ENCODE data around the gene UIMC1.

Gene UIMC1

DNA sequence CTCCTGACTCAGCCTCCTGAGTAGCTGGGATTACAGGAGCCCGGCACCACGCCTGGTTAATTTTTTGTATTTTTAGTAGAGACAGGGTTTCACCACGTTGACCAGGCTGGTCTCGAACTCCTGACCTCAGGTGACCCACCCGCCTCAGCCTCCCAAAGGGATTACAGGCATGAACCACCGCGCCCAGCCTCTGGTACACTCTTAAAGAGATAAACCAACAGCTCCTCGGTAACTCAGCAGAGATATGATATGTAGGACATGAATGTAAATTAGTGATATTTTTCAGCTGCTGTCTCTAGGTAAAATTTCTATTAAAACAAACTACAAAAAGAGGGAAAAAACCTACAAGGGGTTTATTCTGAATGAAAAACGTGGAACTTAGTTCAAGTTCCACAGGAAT lies 64.6 kb downstream of the UIMC1 start:
- TF ChIP-seq, protein P1, sequence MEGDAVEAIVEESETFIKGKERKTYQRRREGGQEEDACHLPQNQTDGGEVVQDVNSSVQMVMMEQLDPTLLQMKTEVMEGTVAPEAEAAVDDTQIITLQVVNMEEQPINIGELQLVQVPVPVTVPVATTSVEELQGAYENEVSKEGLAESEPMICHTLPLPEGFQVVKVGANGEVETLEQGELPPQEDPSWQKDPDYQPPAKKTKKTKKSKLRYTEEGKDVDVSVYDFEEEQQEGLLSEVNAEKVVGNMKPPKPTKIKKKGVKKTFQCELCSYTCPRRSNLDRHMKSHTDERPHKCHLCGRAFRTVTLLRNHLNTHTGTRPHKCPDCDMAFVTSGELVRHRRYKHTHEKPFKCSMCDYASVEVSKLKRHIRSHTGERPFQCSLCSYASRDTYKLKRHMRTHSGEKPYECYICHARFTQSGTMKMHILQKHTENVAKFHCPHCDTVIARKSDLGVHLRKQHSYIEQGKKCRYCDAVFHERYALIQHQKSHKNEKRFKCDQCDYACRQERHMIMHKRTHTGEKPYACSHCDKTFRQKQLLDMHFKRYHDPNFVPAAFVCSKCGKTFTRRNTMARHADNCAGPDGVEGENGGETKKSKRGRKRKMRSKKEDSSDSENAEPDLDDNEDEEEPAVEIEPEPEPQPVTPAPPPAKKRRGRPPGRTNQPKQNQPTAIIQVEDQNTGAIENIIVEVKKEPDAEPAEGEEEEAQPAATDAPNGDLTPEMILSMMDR (IDR thresholded peaks at IDR 0.05; ENCODE audit: control extremely low read depth, extremely low read depth, low read depth, missing control alignments): no peak
- ChIA-PET CTCF (interaction anchor here (1.1 to 1.8 kb wide), 3 partner anchors 10 to 15 kb away, joined by 3 to 6 read pairs (median 3); no protein-coding TSS in a partner anchor), POLR2A (no interaction called here)

DNA sequence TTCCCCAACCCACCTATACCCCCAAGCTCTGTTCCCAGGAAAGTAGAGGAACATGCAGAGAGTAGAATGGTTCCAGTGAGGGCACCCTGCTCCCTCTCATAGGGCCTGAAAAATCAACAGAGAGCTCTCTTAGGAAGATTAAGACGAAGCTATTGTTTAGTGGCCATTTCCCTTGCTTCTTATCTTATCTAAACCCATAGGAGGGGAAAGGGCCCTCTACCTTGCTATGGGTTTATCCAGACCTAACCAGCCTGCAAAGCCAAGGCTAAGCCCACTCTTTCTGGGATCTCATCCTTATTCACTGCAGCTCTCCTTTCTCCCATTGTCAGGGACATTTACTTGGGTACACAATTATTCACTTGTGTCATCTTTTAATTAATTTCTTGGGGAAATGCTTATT lies 68.1 kb downstream of the UIMC1 start:
- TF ChIP-seq, protein P1 (IDR thresholded peaks at IDR 0.05; ENCODE audit: control extremely low read depth, extremely low read depth, low read depth, missing control alignments): no peak
- CTCF ChIA-PET: interaction anchor here (0.6 kb wide), 1 partner anchor 35 kb away, joined by 3 read pairs; no protein-coding TSS in a partner anchor
- DNase-seq (ENCODE audit: extremely low spot score): no peak
- POLR2A ChIA-PET: no interaction called here

More for the DNA sequence above, 64.6 kb downstream of the UIMC1 start:
- no peak for DNase-seq (ENCODE audit: extremely low spot score)

DNA sequence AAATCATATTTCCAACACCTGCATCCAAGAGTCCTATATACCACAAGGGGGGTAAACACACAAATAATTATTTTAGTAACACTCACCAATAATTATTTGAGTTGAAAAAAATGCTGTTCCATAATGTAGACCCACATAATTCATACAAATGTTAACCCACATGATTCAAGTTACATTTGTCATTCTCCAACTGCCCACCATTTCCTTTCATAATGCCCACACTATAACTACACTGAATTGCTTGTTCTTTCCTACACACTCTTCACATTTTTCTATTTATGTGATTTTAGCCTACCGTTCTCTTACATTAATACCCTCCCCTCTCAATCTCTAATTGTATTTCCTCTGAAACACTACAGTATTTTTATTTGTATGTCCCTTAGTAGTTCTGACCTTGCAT lies 71.6 kb downstream of the UIMC1 start:
- TF ChIP-seq, protein P1 (IDR thresholded peaks at IDR 0.05; ENCODE audit: control extremely low read depth, extremely low read depth, low read depth, missing control alignments): no peak
- no peak for DNase-seq (ENCODE audit: extremely low spot score)
- CTCF ChIA-PET: interaction anchor here (0.6 to 1.9 kb wide), 3 partner anchors 36 to 274 kb away, joined by 3 to 4 read pairs (median 4); no protein-coding TSS in a partner anchor
- POLR2A ChIA-PET: no interaction called here

DNA sequence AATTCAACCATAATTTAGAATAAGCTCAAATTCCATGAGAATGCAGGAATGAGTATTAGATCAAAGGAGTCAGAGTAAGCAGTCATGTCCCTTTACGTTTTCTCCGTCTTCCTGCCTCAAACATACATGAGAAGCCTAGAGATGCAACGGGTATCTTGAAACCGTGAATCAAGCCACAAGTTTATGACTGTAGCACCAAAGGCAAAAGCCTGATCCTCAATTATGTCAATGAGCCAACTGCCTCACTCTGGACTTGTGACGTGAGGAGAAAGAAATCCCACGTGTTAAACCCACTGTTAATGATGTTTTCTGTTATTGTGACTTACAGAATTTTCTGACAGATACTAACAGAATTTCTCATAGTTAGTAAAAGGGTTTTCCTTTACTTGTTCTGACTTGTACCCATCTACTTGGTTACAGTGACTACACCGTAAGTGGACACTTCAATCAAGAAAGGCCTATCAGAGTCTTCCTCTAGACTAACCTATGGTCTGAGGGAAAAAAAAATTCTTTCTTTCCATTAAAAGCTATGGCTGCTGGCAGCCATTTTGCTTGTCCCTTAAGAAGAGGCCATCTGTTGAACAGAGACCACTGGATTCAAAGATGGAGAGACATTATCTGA lies 72.2 kb downstream of the UIMC1 start:
- TF ChIP-seq, protein P1 (IDR thresholded peaks at IDR 0.05; ENCODE audit: control extremely low read depth, extremely low read depth, low read depth, missing control alignments): no peak
- POLR2A ChIA-PET: no interaction called here
- CTCF ChIA-PET: interaction anchor here (0.6 to 1.9 kb wide), 3 partner anchors 36 to 274 kb away, joined by 3 to 4 read pairs (median 4); no protein-coding TSS in a partner anchor
- no peak for DNase-seq (ENCODE audit: extremely low spot score)

DNA sequence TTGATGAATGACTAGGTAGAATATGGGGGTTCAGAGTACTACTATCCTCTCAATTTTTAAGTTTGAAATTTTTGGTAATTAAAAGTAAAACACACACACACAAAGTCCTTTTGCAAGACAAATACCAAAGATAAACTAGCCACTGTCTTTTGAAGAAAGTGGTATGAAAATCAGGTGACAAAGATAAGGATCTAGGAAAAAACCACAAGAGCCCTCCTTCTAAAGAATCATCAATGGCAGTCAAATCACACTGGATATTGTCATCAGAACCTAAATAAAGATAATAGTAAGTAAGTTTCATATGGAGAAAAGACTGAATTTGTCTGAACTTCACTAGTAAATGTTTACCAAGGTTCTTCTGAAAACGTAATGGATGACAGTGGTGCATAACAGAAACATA lies 76.9 kb downstream of the UIMC1 start:
- TF ChIP-seq, protein P1 (IDR thresholded peaks at IDR 0.05; ENCODE audit: control extremely low read depth, extremely low read depth, low read depth, missing control alignments): no peak
- DNase-seq (ENCODE audit: extremely low spot score): no peak
- CTCF ChIA-PET: interaction anchor here (1.0 to 1.8 kb wide), 2 partner anchors 12 to 17 kb away, joined by 3 to 6 read pairs; no protein-coding TSS in a partner anchor
- POLR2A ChIA-PET: no interaction called here

DNA sequence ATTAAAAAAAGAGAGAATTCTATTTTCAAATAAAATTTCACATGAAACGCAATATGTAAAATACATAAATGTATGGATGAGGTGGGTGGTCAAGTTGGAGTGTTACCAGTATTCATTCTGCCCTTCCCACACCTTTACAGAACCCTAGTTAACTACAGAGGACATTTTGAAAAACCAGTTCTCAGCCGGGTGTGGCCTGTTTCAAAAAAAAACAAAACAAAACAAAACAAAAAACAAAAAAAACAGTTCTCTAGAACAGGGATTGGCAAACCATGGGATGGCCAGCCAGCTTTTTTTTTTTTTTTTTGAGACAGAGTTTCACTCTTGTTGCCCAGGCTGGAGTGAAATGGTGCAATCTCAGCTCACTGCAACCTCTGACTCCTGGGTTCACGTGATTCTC lies 79.0 kb downstream of the UIMC1 start:
- ChIA-PET CTCF (interaction anchor here (1.3 kb wide), 1 partner anchor 13 kb away, joined by 3 read pairs; no protein-coding TSS in a partner anchor), POLR2A (interaction anchor here (0.7 kb wide), 1 partner anchor 197 kb away, joined by 6 read pairs; no protein-coding TSS in a partner anchor)
- TF ChIP-seq, protein P1 (IDR thresholded peaks at IDR 0.05; ENCODE audit: control extremely low read depth, extremely low read depth, low read depth, missing control alignments): no peak
- DNase-seq (ENCODE audit: extremely low spot score): no peak
